Karpas-422 (cell line): Measurements from ENCODE around the gene CDS1. TPM values are rescaled to one million over a fixed set of nuclear protein-coding genes. Genes with fewer than 3 reads are reported as not detected.

Experiments
- DNase-seq: peaks from one replicate; pipeline ENCODE4 v3.0.0-alpha.2; 2015
- H2AFZ ChIP-seq: fragments of 200-600 bp; sonication (generic); 2 replicates; pipeline ENCODE4 v1.6.1; 2014; ENCODE audit warnings: antibody characterized with exemption, low read length, mixed read lengths
- H3K27ac ChIP-seq: fragments of 200-600 bp; sonication (generic); 2 replicates; pipeline ENCODE4 v1.5.1; 2014; ENCODE audit warnings: mild to moderate bottlenecking, low read length, moderate library complexity
- H3K27me3 ChIP-seq: fragments of 200-600 bp; sonication (generic); 2 replicates; pipeline ENCODE4 v1.6.1; 2014; ENCODE audit warnings: low read length, mixed read lengths
- H3K36me3 ChIP-seq: fragments of 200-600 bp; sonication (generic); 2 replicates; pipeline ENCODE4 v1.6.1; 2014; ENCODE audit warnings: low read length, mixed read lengths; ENCODE audit not compliant: insufficient read depth
- H3K4me1 ChIP-seq: fragments of 200-600 bp; sonication (generic); 2 replicates; pipeline ENCODE4 v1.6.1; 2014; ENCODE audit warnings: mild to moderate bottlenecking, low read length, mixed read lengths
- H3K4me2 ChIP-seq: fragments of 200-600 bp; sonication (generic); 2 replicates; pipeline ENCODE4 v1.6.1; 2014; ENCODE audit warnings: low read length, low read depth, mild to moderate bottlenecking; ENCODE audit not compliant: poor library complexity, severe bottlenecking
- H3K4me3 ChIP-seq: fragments of 200-600 bp; sonication (generic); 2 replicates; pipeline ENCODE4 v1.5.1; 2014; ENCODE audit warnings: mild to moderate bottlenecking, antibody characterized with exemption, low read length, mixed read lengths
- H3K79me2 ChIP-seq: fragments of 200-600 bp; sonication (generic); 2 replicates; pipeline ENCODE4 v1.6.1; 2014; ENCODE audit warnings: mild to moderate bottlenecking, low read length, mixed read lengths
- H3K9ac ChIP-seq: fragments of 200-600 bp; sonication (generic); 2 replicates; pipeline ENCODE4 v1.6.0; 2014; ENCODE audit warnings: low read length
- H3K9me2 ChIP-seq: fragments of 200-600 bp; sonication (generic), shearing (Covaris generic); replicated peaks from 2 replicates; pipeline ENCODE4 v1.6.0; 2014; ENCODE audit warnings: mild to moderate bottlenecking, low read length, moderate library complexity; ENCODE audit not compliant: insufficient read depth
- H3K9me3 ChIP-seq: fragments of 300-700, 200-600 bp; sonication (generic); 2 replicates; pipeline ENCODE4 v1.6.1; 2014; ENCODE audit warnings: low read length, mixed read lengths
- H4K20me1 ChIP-seq: fragments of 200-600 bp; sonication (generic); 2 replicates; pipeline ENCODE4 v1.6.1; 2014; ENCODE audit warnings: mild to moderate bottlenecking, antibody characterized with exemption, low read length, low read depth; ENCODE audit not compliant: insufficient read depth
- total RNA-seq: library from RNA; depleted of rRNA; stranded (reverse); fragments of >200 nt; shearing (Covaris generic); gene quantifications from 2 replicates; pipeline ENCODE4 v1.2.3, GENCODE V29; 2014; ENCODE audit warnings: low replicate concordance

Gene CDS1
- total RNA-seq, 1 experiment from 2014 or later: not detected

DNA sequence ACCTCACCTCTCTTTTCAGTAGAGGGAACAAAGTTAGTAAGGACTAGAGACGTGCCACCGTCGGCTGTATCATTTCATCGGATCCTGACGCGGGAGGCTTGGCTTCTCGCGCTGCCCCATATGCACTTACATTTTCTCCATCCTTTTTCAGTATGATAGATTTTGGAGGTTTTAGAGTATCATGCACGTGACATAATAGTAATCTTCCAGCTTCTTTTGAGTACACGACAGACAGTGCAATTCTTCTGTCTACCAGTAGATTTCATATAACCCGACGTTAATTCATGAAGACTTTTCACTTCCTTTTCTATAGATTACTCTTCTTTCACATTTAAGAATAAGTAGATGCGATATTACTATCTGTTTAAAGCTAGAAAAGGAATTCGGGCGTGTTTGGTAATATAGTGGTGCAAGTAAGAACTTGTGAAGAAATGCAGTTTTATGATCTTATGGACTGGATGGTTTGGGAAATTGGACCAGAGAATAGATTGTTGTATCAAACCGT is 1.0 kb downstream of the CDS1 start:
- H3K4me3 ChIP-seq: no peak overlapping the region
- no peak for DNase-seq
- H3K36me3 ChIP-seq: no peaks in the 10 kb centered on the region
- H3K4me1 ChIP-seq: no peaks in the 10 kb centered on the region
- H3K9me3 ChIP-seq: no peaks in the 10 kb centered on the region
- no peaks in the 10 kb centered on the region for H4K20me1 ChIP-seq
- no peak overlapping the region for H3K4me2 ChIP-seq
- H3K9me2 ChIP-seq: no peaks in the 10 kb centered on the region
- H3K79me2 ChIP-seq: no peaks in the 10 kb centered on the region
- H3K27ac ChIP-seq: no peak overlapping the region
- H2AFZ ChIP-seq: no peak overlapping the region
- H3K27me3 ChIP-seq: no peaks in the 10 kb centered on the region
- H3K9ac ChIP-seq: no peak overlapping the region

- Histone ChIP-seq H3K9me2 (no peaks in the 10 kb centered on the region), H2AFZ (no peak overlapping the region), H3K4me2 (no peak overlapping the region), H4K20me1 (no peaks in the 10 kb centered on the region), H3K27me3 (no peaks in the 10 kb centered on the region), H3K79me2 (no peaks in the 10 kb centered on the region), H3K27ac (no peak overlapping the region), H3K4me1 (no peaks in the 10 kb centered on the region), H3K4me3 (no peak overlapping the region), H3K36me3 (no peaks in the 10 kb centered on the region), H3K9ac (no peak overlapping the region), H3K9me3 (no peaks in the 10 kb centered on the region)
- DNase-seq: no peak
Measured at GRCh38 chr4:84585251-84585650, 2.3 kb downstream of the CDS1 start.

DNA sequence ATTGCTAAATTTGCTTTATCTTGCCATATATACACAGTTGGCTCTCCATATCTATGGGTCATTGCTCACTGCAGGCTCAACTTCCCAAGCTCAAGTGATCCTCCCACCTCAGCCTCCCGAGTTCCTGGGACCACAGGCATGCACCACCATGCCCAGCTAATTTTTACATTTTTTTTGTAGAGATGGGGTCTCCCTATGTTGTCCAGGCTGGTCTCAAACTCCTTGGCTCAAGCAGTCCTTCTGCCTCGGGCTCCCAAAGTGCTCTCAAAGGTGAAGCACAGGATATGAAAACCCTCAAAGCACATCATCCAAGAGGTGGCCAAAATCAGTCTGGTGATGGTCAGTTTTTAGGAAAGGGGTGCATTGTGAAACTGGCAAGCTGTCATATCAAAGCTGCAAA is 11.8 kb downstream of the CDS1 start:
- Histone ChIP-seq H3K79me2 (no peaks in the 10 kb centered on the region), H3K4me2 (no peak overlapping the region), H3K4me1 (no peaks in the 10 kb centered on the region), H3K27me3 (no peaks in the 10 kb centered on the region), H2AFZ (no peak overlapping the region), H3K4me3 (no peak overlapping the region), H3K9me3 (no peaks in the 10 kb centered on the region), H3K27ac (no peak overlapping the region), H3K9me2 (no peaks in the 10 kb centered on the region), H3K9ac (no peak overlapping the region), H3K36me3 (no peaks in the 10 kb centered on the region), H4K20me1 (no peaks in the 10 kb centered on the region)
- DNase-seq: no peak

- no peaks in the 10 kb centered on the region for H3K4me1 ChIP-seq
- H2AFZ ChIP-seq: no peak overlapping the region
- no peaks in the 10 kb centered on the region for H4K20me1 ChIP-seq
- no peak overlapping the region for H3K4me3 ChIP-seq
- H3K4me2 ChIP-seq: no peak overlapping the region
- no peak overlapping the region for H3K9ac ChIP-seq
- no peaks in the 10 kb centered on the region for H3K9me3 ChIP-seq
- H3K36me3 ChIP-seq: no peaks in the 10 kb centered on the region
- DNase-seq: no peak
- H3K27me3 ChIP-seq: no peaks in the 10 kb centered on the region
- no peaks in the 10 kb centered on the region for H3K79me2 ChIP-seq
- H3K27ac ChIP-seq: no peak overlapping the region
- H3K9me2 ChIP-seq: no peaks in the 10 kb centered on the region
Measured at GRCh38 chr4:84596826-84597225, 13.9 kb downstream of the CDS1 start.

GRCh38 chr4:84597450-84597849 is 14.5 kb downstream of the CDS1 start:
- Histone ChIP-seq H3K4me2 (no peak overlapping the region), H3K79me2 (no peaks in the 10 kb centered on the region), H3K4me1 (no peaks in the 10 kb centered on the region), H4K20me1 (no peaks in the 10 kb centered on the region), H3K9me3 (no peaks in the 10 kb centered on the region), H3K9me2 (no peaks in the 10 kb centered on the region), H2AFZ (no peak overlapping the region), H3K27me3 (no peaks in the 10 kb centered on the region), H3K27ac (no peak overlapping the region), H3K4me3 (no peak overlapping the region), H3K9ac (no peak overlapping the region), H3K36me3 (no peaks in the 10 kb centered on the region)
- DNase-seq: no peak

DNA sequence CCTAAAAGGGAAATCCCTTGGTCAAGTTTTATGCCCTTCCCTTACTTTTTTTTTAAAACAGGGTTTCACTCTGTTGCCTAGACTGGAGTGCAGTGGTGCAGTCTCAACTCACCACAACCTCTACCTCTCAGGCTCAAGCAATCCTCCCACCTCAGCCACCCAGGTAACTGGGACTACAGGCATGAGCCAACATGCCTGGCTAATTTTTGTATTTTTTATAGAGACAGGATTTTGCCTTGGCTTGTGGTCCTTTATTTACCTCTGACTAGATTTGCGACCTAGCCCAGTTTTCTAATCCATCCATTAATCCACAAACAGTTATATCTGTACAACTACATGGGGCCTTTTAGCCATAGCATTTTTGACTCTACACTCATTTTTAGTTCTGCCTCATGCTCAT is 23.7 kb downstream of the CDS1 start:
- Histone ChIP-seq H3K9me2 (no peaks in the 10 kb centered on the region), H3K4me2 (no peak overlapping the region), H3K79me2 (no peaks in the 10 kb centered on the region), H2AFZ (no peak overlapping the region), H3K4me1 (no peaks in the 10 kb centered on the region), H4K20me1 (no peaks in the 10 kb centered on the region), H3K27me3 (no peaks in the 10 kb centered on the region), H3K27ac (no peak overlapping the region), H3K36me3 (no peaks in the 10 kb centered on the region), H3K9me3 (no peaks in the 10 kb centered on the region), H3K9ac (no peak overlapping the region), H3K4me3 (no peak overlapping the region)
- no peak for DNase-seq

GRCh38 chr4:84611531-84611930 is 28.6 kb downstream of the CDS1 start:
- Histone ChIP-seq H3K9me3 (no peaks in the 10 kb centered on the region), H3K4me2 (no peak overlapping the region), H3K4me1 (no peaks in the 10 kb centered on the region), H4K20me1 (no peaks in the 10 kb centered on the region), H3K9me2 (no peaks in the 10 kb centered on the region), H3K27ac (no peak overlapping the region), H3K9ac (no peak overlapping the region), H2AFZ (no peak overlapping the region), H3K36me3 (no peaks in the 10 kb centered on the region), H3K79me2 (no peaks in the 10 kb centered on the region), H3K4me3 (no peak overlapping the region), H3K27me3 (no peaks in the 10 kb centered on the region)
- no peak for DNase-seq

DNA sequence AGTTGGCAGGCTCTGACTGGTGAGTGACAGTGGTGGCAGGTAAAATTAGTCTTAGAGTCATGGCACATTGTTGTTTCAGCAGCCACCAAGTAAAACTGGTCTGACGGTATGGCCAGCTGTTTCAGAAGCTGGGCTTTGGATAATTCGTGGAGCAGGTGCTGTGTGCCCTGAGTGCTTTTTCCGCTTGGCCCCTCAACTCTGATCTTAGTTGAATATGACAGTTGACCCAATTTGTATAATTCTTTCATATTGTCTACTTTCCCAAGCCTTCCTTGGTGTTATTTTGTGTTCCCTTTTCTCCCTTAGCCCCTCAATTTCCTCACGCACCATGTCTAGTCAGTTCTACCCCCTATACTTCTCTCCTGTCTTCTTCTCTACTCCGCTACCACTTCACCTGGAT is 32.0 kb downstream of the CDS1 start:
- Histone ChIP-seq H4K20me1 (no peaks in the 10 kb centered on the region), H3K4me3 (no peak overlapping the region), H3K4me2 (no peak overlapping the region), H3K9ac (no peak overlapping the region), H3K27ac (no peak overlapping the region), H3K36me3 (no peaks in the 10 kb centered on the region), H3K9me3 (no peaks in the 10 kb centered on the region), H3K27me3 (no peaks in the 10 kb centered on the region), H3K9me2 (no peaks in the 10 kb centered on the region), H3K4me1 (no peaks in the 10 kb centered on the region), H3K79me2 (no peaks in the 10 kb centered on the region), H2AFZ (no peak overlapping the region)
- DNase-seq: no peak

- Histone ChIP-seq H4K20me1 (no peaks in the 10 kb centered on the region), H3K4me1 (no peaks in the 10 kb centered on the region), H3K27ac (no peak overlapping the region), H2AFZ (no peak overlapping the region), H3K9me3 (no peaks in the 10 kb centered on the region), H3K4me3 (no peak overlapping the region), H3K4me2 (no peak overlapping the region), H3K79me2 (no peaks in the 10 kb centered on the region), H3K9ac (no peak overlapping the region), H3K36me3 (no peaks in the 10 kb centered on the region), H3K9me2 (no peaks in the 10 kb centered on the region), H3K27me3 (no peaks in the 10 kb centered on the region)
- DNase-seq: no peak
Measured at GRCh38 chr4:84615355-84615754, 32.4 kb downstream of the CDS1 start.
